Right lobe of liver (tissue), 6 donors: Measurements from ENCODE around the gene MYADML2. TPM values are rescaled to one million over a fixed set of nuclear protein-coding genes. Genes with fewer than 3 reads are reported as not detected.
"Not testable (repeated sequence)": the region's sequence is repeated elsewhere in the genome, so short reads cannot be mapped to it uniquely, and the experiment has no call there.

Experiments
- ATAC-seq, 4 donors: fragments of 200-7000 bp; cut with Tn5 transposase; one replicate each; pipeline ENCODE4 v1.9.1; 2020; ENCODE audit warnings: mild to moderate bottlenecking in 4 of 4, moderate library complexity in 4 of 4
- DNase-seq, 3 donors: peaks; one replicate each; pipeline ENCODE4 v3.0.0-alpha.2; 2020
- H3K27ac ChIP-seq, 3 donors: fragments of 200-600 bp; one replicate each; pipeline ENCODE4 v1.8.0; 2022
- H3K27me3 ChIP-seq, 2 donors: fragments of 200-600 bp; one replicate each; pipeline ENCODE4 v1.8.0; 2022
- H3K36me3 ChIP-seq, 4 donors: fragments of 200-600 bp; sonication (generic) in 1 of 4; one replicate each; pipeline versions ENCODE4 v1.5.1 to v1.8.0; 2017 to 2022; ENCODE audit warnings: control low read depth in 1 of 4
- H3K4me1 ChIP-seq, 4 donors: fragments of 200-600 bp; sonication (generic) in 1 of 4; one replicate each; pipeline versions ENCODE4 v1.5.1 to v1.8.0; 2017 to 2022; ENCODE audit warnings: control low read depth in 1 of 4
- H3K4me3 ChIP-seq, 3 donors: fragments of 200-600 bp; one replicate each; pipeline ENCODE4 v1.8.0; 2022
- H3K9me3 ChIP-seq, 4 donors: fragments of 200-600 bp; sonication (generic) in 1 of 4; one replicate each; pipeline versions ENCODE4 v1.5.1 to v1.8.0; 2017 to 2022; ENCODE audit warnings: control low read depth in 1 of 4
- POLR2A ChIP-seq: fragments of 450-650 bp; IDR thresholded peaks from one replicate; pipeline ENCODE4 v1.6.1; 2017; ENCODE audit warnings: antibody characterized with exemption, mild to moderate bottlenecking
- WGBS: methylation state at CpG from one replicate; pipeline ENCODE4 v1.1.6; 2018; ENCODE audit warnings: low coverage, low lambda C conversion rate; ENCODE audit not compliant: insufficient coverage; ENCODE audit errors: missing lambda C conversion rate; 5-methylcytosine and 5-hydroxymethylcytosine counted together
- intact Hi-C, 2 donors: fragments of 100-400 bp; cut with DNase I; formaldehyde crosslinking; loops; one replicate each; pipeline versions ENCODE4 v1.11.2 to v1.14.1; 2022
- total RNA-seq, 6 experiments: library from RNA; depleted of rRNA in 2 of 6; stranded (reverse); fragments of >200 nt in 2 of 6; fragmentation: NEBNext Ultra II Directional in 3 of 6; extraction: Animal tissue kit (Norgen Biotek cat#: 25700) in 3 of 6; gene quantifications; one replicate each; pipeline versions ENCODE4 v1.1.0 to v1.2.4, GENCODE V29; 2016 to 2023
- TF ChIP-seq, protein P1 (sequence below), 4 donors: fragments of 200-600 bp in 3 of 4; fragments of 450-650 bp in 1 of 4; IDR thresholded peaks; one replicate each; pipeline versions ENCODE4 v1.5.1 to v1.8.0; 2016 to 2022; ENCODE audit warnings: antibody characterized with exemption in 4 of 4, mild to moderate bottlenecking in 2 of 4
- donor health status: DM: no; HTN: yes; CAD: no.
- donor health status: DM: no; HTN: no; CAD: no.
- donor health status: DM: no; HTN: no; CAD: no.
- donor health status: DM: no; HTN: yes; CAD: no.
- donor health status: DM: no; HTN: yes; CAD: no.

Gene MYADML2
- total RNA-seq, 6 experiments from 2014 or later, result not detected

DNA sequence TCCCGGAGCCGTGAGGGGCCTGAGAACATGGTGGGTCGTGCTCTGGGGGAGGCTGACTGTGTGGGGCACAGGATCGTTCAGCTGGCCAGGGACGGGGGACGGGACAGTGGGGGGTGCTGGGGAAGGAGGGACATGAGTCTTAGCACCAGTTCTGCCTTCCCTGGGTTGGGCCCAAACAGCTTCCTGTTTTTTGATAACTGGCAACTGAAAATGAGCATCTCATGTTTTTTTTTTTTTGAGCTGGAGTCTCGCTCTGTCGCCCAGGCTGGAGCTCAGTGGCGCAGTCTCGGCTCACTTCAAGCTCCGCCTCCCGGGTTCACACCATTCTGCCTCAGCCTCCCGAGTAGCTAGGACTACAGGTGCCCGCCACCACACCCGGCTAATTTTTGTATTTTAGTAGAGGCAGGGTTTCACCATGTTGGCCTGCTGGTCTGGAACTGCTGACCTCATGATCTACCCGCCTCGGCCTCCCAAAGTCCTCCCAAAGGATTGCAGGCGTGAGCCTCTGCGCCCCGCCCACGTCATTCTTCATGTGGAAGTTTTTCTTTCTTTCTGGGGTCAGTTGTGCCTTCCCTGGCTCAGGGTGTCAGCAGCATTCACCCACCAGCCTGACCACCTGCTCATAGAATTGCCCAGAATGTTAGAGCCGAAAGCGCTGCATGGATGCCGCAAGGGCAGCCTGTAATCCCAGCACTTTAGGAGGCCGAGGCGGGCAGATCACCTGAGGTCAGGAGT, 36.8 kb upstream of the MYADML2 start:
- no peaks in the 10 kb centered on the region for H3K27me3 ChIP-seq
- no peaks in the 10 kb centered on the region for H3K9me3 ChIP-seq
- H3K4me1 ChIP-seq, result peaks cover 0 to 16% (median 4%) of the 10 kb centered on the region in 4 donors
- DNase-seq, result no peak
- no peak for TF ChIP-seq POLR2A
- TF ChIP-seq, protein P1, sequence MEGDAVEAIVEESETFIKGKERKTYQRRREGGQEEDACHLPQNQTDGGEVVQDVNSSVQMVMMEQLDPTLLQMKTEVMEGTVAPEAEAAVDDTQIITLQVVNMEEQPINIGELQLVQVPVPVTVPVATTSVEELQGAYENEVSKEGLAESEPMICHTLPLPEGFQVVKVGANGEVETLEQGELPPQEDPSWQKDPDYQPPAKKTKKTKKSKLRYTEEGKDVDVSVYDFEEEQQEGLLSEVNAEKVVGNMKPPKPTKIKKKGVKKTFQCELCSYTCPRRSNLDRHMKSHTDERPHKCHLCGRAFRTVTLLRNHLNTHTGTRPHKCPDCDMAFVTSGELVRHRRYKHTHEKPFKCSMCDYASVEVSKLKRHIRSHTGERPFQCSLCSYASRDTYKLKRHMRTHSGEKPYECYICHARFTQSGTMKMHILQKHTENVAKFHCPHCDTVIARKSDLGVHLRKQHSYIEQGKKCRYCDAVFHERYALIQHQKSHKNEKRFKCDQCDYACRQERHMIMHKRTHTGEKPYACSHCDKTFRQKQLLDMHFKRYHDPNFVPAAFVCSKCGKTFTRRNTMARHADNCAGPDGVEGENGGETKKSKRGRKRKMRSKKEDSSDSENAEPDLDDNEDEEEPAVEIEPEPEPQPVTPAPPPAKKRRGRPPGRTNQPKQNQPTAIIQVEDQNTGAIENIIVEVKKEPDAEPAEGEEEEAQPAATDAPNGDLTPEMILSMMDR (IDR thresholded peaks at IDR 0.05), result no peak
- no peak overlapping the region for H3K27ac ChIP-seq
- intact Hi-C loops, result no loop called here
- no peak for ATAC-seq
- H3K4me3 ChIP-seq, result no peak overlapping the region
- peaks cover 0 to 30% (median 12%) of the 10 kb centered on the region in 4 donors for H3K36me3 ChIP-seq
- 85% methylated on average over 15 of the region's 26 CpGs for WGBS

DNA sequence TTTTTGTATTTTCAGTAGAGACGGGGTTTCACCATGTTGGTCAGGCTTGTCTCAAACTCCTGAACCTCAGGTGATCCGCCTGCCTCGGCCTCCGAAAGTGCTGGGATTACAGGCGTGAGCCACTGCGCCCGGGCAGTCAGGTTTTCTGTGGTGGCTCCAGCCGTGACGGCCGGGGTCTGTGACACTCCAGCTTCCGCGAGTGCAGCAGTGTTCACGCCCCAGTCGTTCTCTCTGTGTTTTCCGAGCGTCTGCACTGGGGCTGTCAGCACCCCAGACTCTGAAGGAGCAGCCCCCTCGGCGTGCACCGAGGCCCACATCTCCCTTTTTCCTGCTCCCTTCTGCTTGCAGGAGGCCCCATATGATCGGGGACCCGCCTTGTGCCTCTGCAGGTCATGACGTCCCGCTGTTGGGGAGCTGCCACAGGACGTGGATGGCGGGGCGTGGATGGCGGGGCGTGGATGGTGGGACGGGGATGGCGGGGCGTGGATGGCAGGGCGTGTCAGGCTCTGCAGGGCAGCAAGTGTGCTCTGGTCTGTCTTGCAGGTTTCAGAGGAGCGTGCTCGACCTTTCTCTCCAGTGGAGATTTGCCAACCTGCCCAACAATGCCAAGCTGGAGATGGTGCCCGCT, 36.1 kb upstream of the MYADML2 start:
- Histone ChIP-seq H3K4me1 (peaks cover 0 to 21% (median 6%) of the 10 kb centered on the region in 4 donors), H3K36me3 (peaks cover 0 to 30% (median 12%) of the 10 kb centered on the region in 4 donors), H3K27me3 (no peaks in the 10 kb centered on the region), H3K9me3 (no peaks in the 10 kb centered on the region), H3K27ac (no peak overlapping the region), H3K4me3 (no peak overlapping the region)
- WGBS, result 95% methylated on average over 7 of the region's 35 CpGs
- DNase-seq (no peak), ATAC-seq (no peak)
- TF ChIP-seq, protein P1 (IDR thresholded peaks at IDR 0.05), result no peak
- TF ChIP-seq POLR2A, result no peak
- intact Hi-C loops, result no loop called here

DNA sequence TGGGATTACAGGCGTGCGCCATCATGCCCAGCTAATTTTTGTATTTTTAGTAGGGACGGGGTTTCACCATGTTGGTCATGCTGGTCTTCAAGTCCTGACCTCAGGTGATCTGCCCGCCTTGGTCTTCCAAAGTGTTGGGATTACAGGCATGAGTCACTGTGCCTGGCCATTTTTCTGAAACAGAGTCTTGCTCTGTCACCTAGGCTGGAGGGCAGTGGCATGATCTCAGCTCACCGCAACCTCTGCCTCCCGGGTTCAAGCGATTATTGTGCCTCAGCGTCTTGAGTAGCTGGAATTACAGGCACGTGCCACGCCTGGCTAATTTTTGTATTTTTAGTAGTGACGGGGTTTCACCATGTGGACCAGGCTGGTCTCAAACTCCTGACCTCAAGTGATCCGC, 34.5 kb upstream of the MYADML2 start:
- H3K27ac ChIP-seq, intact Hi-C loops, DNase-seq, ATAC-seq, H3K9me3 ChIP-seq, H3K27me3 ChIP-seq, H3K4me3 ChIP-seq: not testable (repeated sequence)
- H3K4me1 ChIP-seq, result peaks cover 0 to 27% (median 8%) of the 10 kb centered on the region in 4 donors
- 89% methylated on average over 4 of the region's 12 CpGs for WGBS
- H3K36me3 ChIP-seq, result peaks cover 0 to 26% (median 11%) of the 10 kb centered on the region in 4 donors

DNA sequence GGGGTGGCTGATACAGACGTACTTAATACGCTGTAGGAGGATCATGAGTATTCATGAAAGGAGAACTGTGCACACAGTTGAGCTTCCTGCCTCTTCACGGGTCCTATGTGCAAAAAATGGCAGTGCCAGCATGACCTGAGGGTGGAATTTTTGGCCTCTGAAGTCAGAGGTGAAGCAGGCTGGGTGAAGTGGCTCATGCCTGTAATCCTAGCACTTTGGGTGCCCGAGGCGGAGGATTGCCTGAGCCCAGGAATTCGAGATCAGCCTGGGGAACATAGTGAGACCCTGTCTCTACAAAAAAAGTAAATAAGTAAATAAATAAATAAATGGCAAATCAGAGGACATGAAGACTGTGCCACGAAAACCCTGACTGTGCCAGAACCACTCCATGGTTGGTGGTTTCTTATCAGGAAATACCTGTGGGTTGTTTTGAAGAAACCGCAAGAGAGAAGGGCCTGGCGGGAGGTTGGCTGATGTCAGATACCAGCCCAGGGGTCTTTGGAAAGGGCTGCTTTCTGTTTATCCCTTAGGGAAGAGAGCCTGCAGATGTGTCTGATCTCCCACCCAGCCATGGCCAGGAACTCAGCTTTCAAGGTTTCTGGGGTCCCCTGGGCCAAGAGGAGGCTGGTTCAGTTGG, 33.8 kb upstream of the MYADML2 start:
- Histone ChIP-seq H3K9me3 (no peaks in the 10 kb centered on the region), H3K27ac (no peak overlapping the region), H3K4me3 (no peak overlapping the region), H3K36me3 (peaks cover 0 to 19% (median 6%) of the 10 kb centered on the region in 4 donors), H3K27me3 (no peaks in the 10 kb centered on the region), H3K4me1 (peaks cover 0 to 30% (median 11%) of the 10 kb centered on the region in 4 donors)
- intact Hi-C loops, result no loop called here
- ATAC-seq, result no peak
- TF ChIP-seq, protein P1 (IDR thresholded peaks at IDR 0.05), result no peak
- TF ChIP-seq POLR2A, result no peak
- no peak for DNase-seq
- 62% methylated on average over 9 of the region's 9 CpGs for WGBS

DNA sequence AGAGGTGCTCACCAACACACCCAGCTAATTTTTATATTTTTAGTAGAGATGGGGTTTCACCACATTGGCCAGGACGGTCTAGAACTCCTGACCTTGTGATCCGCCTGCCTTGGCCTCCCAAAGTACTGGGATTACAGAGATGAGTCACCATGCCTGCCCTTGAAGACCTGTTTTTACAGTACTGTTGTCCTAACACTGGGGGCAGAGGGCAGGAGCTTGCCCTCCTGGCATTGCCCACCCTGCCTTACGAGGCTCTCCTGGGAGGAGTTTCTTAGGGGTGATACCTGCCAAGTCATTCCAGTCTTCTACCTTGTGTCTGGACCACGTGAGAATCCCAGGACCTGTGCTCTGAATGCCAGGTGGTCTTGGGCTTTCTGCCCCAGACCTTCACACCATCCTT, 33.1 kb upstream of the MYADML2 start:
- TF ChIP-seq, protein P1 (IDR thresholded peaks at IDR 0.05), result no peak
- no peak for TF ChIP-seq POLR2A
- ATAC-seq, result no peak
- peak overlapping the region in 1 of 3 donors; percentile 97 for H3K27ac ChIP-seq
- intact Hi-C loops, result no loop called here
- no peak overlapping the region for H3K4me3 ChIP-seq
- 80% methylated on average over 1 of the region's 4 CpGs for WGBS
- H3K9me3 ChIP-seq, result no peaks in the 10 kb centered on the region
- no peaks in the 10 kb centered on the region for H3K27me3 ChIP-seq
- peaks cover 0 to 30% (median 11%) of the 10 kb centered on the region in 4 donors for H3K4me1 ChIP-seq
- no peak for DNase-seq
- peaks cover 0 to 12% (median 3%) of the 10 kb centered on the region in 4 donors for H3K36me3 ChIP-seq
